ENCODE results near the gene CCDC183. TPM values are rescaled to one million over a fixed set of nuclear protein-coding genes. Genes with fewer than 3 reads are reported as not detected.

The CCDC183 gene
- total and polyA plus RNA-seq, 4 donors = 0.38 to 4.6 (median 2.2) TPM

DNA sequence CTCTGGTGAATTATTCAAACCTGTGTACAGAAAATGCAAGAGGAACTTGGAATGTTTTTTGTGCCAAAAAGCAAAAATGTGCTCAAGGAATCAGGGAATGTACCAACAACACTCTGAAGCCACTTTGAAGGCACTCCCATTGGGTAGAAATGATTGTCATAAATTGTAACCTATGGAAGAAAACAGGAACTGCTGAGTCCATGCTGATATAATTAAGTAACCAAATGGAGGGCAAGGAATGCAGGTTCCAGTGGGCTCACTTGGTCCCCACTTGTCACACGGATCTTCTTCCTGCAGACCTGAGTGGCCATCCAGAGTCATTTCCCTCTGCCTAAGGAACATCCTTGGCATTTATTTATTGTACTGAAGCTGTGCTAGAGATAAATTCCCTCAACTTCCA is 44.9 kb upstream of the CCDC183 start:
- Histone ChIP-seq H3K4me1 (ENCODE audit: control insufficient read depth in 5 of 5, insufficient read depth in 5 of 5, low read length in 5 of 5) (no peaks in the 10 kb centered on the region), H3K36me3 (ENCODE audit: control insufficient read depth in 4 of 4, insufficient read depth in 4 of 4, low read length in 4 of 4) (no peaks in the 10 kb centered on the region), H3K9ac (ENCODE audit: insufficient read depth in 1 of 2, low read length in 2 of 2) (no peak overlapping the region), H3K27ac (ENCODE audit: low read depth in 1 of 2, low read length in 1 of 2) (no peak overlapping the region), H3K27me3 (ENCODE audit: control insufficient read depth in 3 of 3, insufficient read depth in 3 of 3, low read length in 2 of 3) (no peaks in the 10 kb centered on the region), H3K4me3 (no peak overlapping the region), H3K9me3 (ENCODE audit: control insufficient read depth in 4 of 4, insufficient read depth in 3 of 4, low read length in 3 of 4) (peaks cover 0 to 8% (median 3%) of the 10 kb centered on the region in 4 donors)
- TF ChIP-seq, protein P1, sequence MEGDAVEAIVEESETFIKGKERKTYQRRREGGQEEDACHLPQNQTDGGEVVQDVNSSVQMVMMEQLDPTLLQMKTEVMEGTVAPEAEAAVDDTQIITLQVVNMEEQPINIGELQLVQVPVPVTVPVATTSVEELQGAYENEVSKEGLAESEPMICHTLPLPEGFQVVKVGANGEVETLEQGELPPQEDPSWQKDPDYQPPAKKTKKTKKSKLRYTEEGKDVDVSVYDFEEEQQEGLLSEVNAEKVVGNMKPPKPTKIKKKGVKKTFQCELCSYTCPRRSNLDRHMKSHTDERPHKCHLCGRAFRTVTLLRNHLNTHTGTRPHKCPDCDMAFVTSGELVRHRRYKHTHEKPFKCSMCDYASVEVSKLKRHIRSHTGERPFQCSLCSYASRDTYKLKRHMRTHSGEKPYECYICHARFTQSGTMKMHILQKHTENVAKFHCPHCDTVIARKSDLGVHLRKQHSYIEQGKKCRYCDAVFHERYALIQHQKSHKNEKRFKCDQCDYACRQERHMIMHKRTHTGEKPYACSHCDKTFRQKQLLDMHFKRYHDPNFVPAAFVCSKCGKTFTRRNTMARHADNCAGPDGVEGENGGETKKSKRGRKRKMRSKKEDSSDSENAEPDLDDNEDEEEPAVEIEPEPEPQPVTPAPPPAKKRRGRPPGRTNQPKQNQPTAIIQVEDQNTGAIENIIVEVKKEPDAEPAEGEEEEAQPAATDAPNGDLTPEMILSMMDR (IDR thresholded peaks at IDR 0.05; ENCODE audit: control extremely low read depth, extremely low read depth) = no peak
- ATAC-seq (ENCODE audit: insufficient read depth, low FRiP score) (no peak), DNase-seq (no peak)
- WGBS, 2 donors = 63 to 90% methylated on average over 1 of the region's 1 CpG

DNA sequence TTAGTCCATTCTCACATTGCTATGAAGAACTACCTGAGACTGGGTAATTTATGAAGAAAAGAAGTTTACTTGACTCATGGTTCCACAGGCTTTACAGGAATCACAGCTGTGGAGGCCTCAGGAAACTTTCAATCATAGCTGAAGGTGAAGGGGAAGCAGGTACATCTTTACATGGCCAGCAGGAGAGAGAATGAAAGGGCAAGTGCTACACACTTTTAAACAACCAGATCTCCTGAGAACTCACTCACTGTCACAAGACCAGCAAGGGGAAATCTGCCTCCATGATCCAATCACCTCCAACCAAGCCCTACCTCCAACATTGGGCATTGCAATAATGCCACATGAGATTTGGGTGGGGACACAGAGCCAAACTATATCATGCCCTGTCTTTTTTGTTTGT is 44.3 kb upstream of the CCDC183 start:
- DNase-seq (no peak), ATAC-seq (ENCODE audit: insufficient read depth, low FRiP score) (no peak)
- Histone ChIP-seq H3K4me3 (no peak overlapping the region), H3K9me3 (ENCODE audit: control insufficient read depth in 4 of 4, insufficient read depth in 3 of 4, low read length in 3 of 4) (peaks cover 0 to 9% (median 3%) of the 10 kb centered on the region in 4 donors), H3K9ac (ENCODE audit: insufficient read depth in 1 of 2, low read length in 2 of 2) (no peak overlapping the region), H3K4me1 (ENCODE audit: control insufficient read depth in 5 of 5, insufficient read depth in 5 of 5, low read length in 5 of 5) (no peaks in the 10 kb centered on the region), H3K36me3 (ENCODE audit: control insufficient read depth in 4 of 4, insufficient read depth in 4 of 4, low read length in 4 of 4) (no peaks in the 10 kb centered on the region), H3K27ac (ENCODE audit: low read depth in 1 of 2, low read length in 1 of 2) (no peak overlapping the region), H3K27me3 (ENCODE audit: control insufficient read depth in 3 of 3, insufficient read depth in 3 of 3, low read length in 2 of 3) (no peaks in the 10 kb centered on the region)
- TF ChIP-seq, protein P1 (IDR thresholded peaks at IDR 0.05; ENCODE audit: control extremely low read depth, extremely low read depth) = no peak

DNA sequence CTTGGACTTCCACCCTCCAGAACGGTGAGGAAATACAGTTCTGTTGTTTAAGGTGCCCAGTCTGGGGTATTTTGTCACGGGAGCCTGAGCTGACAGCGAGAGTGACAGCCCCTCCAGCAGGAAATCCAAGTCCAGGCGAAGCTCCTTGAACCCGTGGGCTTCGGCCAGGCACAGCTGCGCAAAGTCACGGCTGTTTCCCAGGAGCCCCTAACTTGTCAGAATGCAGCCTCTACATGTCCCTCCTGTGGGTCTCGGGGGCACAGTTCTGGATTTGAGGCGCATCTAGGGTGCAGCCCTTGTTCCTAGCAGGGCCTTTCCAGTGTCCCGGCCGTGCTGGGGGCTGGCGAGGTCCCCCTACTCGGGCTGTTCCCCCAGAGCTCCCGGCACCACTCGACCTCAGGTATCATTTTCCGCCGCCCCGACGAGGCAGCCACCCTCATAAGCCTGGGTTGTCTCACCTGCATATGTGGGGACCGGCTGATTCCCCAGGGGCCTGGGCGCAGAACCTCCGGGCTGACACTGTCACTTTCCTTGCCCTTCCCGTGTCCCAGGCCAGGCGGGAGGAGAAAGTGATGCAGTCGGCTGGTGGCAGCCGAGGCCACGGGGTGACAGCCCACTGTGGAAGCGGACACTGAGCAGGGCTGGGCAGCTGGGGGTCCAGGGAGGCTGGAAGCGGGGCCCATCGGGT is 42.6 kb upstream of the CCDC183 start:
- Histone ChIP-seq H3K9me3 (ENCODE audit: control insufficient read depth in 4 of 4, insufficient read depth in 3 of 4, low read length in 3 of 4) (peaks cover 0 to 9% (median 3%) of the 10 kb centered on the region in 4 donors), H3K4me1 (ENCODE audit: control insufficient read depth in 5 of 5, insufficient read depth in 5 of 5, low read length in 5 of 5) (peaks cover 0 to 3% (median 0%) of the 10 kb centered on the region in 5 donors), H3K36me3 (ENCODE audit: control insufficient read depth in 4 of 4, insufficient read depth in 4 of 4, low read length in 4 of 4) (no peaks in the 10 kb centered on the region), H3K4me3 (no peak overlapping the region), H3K27ac (ENCODE audit: low read depth in 1 of 2, low read length in 1 of 2) (no peak overlapping the region), H3K9ac (ENCODE audit: insufficient read depth in 1 of 2, low read length in 2 of 2) (no peak overlapping the region), H3K27me3 (ENCODE audit: control insufficient read depth in 3 of 3, insufficient read depth in 3 of 3, low read length in 2 of 3) (no peaks in the 10 kb centered on the region)
- DNase-seq = no peak
- no peak for ATAC-seq (ENCODE audit: insufficient read depth, low FRiP score)
- TF ChIP-seq, protein P1 (IDR thresholded peaks at IDR 0.05; ENCODE audit: control extremely low read depth, extremely low read depth) = no peak
- 87 to 93% methylated on average over 31 of the region's 31 CpGs for WGBS, 2 donors

All from lung (tissue), 12 donors.